NCI-H2107 treated with DMSO at 0.1 percent for 48 hours (cell line): ENCODE measurements around the gene SIGLEC15.
A peak's percentile ranks its signal among the peaks of the same experiment; 100 is the strongest.
"Not testable (repeated sequence)": the region's sequence is repeated elsewhere in the genome, so short reads cannot be mapped to it uniquely, and the experiment has no call there.

Experiments
- DNase-seq: peaks from one replicate; lab custom pipeline; 2025; ENCODE audit not compliant: unreplicated experiment; lab: John Stamatoyannopoulos, UW

The SIGLEC15 gene, protein sequence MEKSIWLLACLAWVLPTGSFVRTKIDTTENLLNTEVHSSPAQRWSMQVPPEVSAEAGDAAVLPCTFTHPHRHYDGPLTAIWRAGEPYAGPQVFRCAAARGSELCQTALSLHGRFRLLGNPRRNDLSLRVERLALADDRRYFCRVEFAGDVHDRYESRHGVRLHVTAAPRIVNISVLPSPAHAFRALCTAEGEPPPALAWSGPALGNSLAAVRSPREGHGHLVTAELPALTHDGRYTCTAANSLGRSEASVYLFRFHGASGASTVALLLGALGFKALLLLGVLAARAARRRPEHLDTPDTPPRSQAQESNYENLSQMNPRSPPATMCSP

DNA sequence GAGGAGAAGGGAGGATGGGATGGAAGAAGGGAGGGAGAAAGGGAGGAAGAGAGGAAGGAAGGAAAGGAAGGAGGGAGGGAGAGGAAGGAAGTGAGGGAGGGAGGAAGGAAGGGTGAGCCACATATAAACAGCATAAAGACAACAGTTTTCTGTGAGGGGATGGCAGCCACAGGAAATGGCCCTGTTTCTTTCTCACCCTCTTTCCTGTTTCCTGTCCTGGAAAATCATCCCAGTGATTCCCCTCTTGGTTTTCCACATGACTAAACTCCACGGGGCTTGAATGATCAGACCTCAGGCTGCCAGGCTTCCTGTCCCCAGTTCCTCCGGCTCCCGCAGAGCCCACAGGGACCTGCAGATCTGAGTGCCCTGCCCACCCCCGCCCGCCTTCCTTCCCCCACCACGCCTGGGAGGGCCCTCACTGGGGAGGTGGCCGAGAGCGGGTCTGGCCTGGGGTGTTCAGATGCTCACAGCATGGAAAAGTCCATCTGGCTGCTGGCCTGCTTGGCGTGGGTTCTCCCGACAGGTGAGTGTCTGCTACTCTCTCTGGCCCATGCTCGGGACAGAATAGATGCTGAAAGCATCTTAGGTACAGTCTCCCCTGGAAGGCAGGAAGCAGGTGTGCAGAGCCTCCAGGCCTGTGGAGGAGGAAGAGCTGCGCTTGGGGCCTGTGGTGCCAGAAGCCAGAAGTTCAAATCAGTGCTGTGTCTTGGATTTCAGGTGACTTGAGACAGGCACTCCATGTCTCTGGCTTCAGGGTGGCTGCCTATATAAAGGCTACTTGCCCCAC is at the start of gene SIGLEC15:
Gene SIGLEC15, plus strand, starts transcription at position 418 of the 787 bp plus-strand sequence. Its CDS starts 54 bp downstream, at position 472.
- DNase-seq, result peak; percentile 51

DNA sequence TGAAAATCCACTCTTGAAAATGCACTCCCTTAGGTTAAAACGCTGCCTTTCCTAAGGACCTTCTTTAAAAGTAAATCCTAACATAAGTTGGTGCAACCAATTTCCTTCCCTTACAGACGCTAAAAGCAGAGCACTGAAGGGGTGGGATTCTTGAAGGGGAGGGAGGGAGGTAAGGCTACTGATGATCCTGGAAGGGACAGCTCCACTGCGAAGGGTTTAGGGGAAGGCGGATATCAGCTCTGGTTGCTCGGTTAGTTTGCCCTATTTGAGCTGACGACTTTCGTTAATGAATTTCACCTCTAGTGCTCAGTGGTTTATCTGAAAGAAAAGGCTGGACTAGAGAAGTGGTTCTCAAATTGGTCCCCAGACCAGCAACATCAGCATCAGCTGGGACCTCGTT is 49.7 kb upstream of the SIGLEC15 start:
- no peak for DNase-seq

DNA sequence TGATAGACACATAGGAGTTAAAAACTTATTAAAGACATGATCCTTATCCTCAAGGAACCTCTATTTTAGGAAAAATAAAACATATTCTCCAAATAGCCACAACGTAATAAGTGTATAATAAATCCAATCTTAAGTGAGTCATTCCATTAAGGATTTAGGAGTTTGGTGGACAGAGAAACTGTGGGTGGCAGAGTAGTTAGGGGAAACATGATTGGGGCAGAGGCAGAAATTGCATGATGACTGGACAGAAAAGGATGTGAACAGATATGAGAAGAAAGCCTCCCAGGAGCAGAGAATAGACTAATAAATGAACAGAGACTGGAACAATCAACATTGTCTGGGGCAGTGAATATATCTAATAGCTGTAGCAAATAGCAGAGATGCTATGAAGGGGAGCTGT is 48.1 kb upstream of the SIGLEC15 start:
- DNase-seq, result no peak

DNA sequence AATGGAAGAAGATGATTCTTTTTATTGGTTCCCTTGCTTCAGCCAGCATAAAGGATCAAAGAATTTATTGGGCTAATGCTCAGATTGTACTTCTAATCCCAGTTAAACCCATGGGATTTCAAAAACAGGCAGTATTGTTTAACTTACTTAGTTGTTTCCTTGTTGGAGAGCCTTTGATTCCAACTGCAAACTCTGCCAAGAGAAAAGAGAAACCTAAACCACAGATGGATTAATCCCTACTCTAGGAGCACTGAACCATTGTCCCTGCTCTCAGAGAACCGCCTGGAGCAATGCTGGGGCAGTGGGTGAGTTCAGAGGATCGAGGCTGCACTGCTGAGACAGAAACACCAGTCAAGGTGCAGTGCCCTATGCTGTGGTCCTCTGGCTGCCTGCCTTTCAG is 44.9 kb upstream of the SIGLEC15 start:
- DNase-seq, result peak; percentile 51

DNA sequence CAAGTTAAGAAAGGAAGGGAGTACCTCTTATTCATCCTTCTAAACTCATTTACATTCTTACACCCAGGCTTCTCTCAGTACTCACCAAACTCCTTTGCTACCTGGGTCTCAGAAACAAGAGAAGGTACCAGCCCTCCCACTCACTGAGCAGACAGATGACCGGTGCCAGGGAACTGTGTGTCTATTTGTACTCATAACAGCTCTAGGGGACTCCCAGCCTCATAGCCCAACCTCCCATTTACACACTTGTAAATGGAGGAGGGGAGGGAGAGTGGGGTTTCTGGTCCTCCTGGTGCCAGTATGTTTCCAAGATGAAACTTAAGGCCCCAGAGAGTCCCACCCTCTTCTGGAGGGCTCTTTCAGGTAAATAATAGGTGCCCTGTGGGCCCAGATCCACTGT is 42.8 kb upstream of the SIGLEC15 start:
- DNase-seq, result no peak

DNA sequence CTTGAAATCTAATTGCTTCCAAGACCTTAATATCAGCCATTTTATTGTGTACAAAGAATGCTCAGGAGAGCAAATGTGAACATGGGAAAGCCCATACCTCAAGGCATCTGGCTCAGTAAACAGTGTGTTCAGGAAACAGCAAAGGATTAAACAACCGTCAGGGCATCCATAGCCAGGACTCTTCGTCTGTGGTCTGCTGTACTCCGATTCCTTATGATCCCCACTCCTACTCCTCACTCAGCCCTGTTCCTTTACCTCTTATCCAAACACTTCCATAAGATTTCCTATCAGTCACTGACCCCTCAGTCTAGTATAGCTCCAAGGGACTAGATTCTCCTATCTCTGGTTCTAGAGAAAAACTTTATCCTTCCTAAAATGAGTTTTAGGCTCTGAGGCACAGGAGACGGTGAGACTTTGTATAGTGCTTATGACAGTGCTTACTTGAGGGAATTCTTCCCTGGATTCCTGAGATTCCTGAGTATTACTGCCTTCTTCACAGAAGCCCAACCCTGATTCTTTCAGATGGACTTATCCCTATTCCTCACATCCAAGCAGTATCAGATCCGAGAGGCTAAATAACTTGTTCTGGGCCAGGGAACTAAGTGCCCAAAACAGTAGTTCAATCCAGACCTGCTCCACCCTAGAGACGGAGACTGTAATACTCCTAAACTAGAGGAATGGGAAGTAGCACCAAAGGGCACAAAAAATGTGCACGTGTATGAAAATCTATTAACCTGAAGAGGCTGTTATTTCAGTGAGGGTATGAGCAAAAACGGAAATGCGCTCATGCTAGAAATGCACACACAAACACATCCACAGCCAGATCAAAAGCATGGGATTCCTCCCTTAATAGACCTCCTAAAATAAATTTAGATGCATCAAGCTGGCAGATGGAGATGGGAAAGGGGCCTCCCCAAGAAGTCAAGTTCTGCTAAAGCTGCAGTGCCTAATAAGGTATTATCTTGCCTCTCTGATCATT is 42.1 kb upstream of the SIGLEC15 start:
- DNase-seq, result no peak

DNA sequence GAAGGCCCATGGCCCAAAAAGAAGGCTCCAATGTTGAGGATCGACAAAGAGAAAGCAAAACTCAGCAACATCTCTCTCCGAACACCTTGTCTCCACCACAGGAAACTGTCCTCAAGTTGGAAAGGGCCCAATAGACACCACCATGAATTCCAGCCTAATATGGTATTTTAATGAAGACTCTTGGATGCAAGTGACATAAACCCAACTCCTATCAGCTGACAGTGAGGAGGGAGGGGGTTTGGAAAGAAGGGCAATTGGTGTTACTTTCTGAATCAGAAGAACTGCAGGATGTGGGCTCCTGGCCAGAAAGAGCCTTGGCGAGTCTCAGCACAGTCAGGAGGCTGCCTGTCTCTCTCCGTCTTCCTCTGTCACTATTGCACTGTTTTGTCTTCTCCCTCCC is 40.3 kb upstream of the SIGLEC15 start:
- DNase-seq, result no peak

DNA sequence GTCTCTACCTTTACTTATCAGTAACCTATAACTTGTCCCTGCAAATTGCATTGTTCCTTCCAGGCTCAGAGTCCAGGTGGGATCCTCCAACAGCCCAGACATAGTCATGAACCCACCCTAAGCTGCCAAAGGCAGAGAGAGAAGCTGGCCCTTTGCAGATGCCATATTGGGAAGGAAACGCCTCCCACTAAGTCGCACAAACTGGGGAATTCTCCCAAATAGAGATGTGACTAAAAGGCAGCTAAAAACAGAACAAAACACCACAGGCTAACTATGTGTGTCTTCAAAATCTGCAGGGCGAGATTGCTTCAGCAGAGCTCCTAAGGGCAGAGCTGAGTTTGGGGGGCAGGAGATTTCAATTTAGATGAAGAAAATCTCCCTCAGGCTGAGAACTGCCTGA is 38.5 kb upstream of the SIGLEC15 start:
- DNase-seq, result no peak

DNA sequence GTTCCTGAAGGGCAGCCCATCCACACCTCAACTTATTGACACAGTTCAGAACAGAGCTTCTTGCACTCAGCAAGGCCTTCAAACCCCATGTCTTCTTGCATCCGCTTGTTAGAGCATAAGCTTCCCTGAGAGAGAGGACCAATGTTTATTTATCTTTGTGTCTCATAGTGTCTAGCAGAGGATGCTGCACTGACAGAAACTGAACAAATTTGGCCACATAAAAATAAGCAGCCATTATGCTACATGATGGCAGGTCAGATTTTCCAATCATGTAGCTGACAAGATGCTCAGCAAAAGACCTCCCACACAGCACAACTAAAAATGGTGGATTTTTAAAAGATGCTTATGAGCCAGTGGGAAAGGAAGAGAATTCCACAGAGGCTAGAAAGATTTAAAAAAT is 38.1 kb upstream of the SIGLEC15 start:
- DNase-seq, result no peak

DNA sequence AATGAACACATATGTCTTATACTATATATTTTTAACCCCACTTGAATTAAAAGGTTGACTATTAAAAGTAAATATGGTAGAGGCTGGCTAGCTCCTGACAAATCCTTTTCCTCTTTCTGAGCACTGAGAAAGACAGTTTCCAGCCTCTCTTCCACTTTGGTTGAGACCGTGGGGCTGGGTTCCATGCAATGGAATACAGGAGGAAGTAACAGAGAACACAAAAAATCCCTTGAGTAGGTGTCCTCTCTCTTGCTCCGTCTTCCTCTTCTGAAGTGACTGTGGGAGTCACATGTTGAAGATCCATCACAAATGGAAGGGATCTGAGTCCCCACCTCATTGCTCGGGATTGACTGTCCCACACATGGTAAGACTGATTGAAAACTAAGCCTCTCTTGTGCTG is 36.6 kb upstream of the SIGLEC15 start:
- no peak for DNase-seq

DNA sequence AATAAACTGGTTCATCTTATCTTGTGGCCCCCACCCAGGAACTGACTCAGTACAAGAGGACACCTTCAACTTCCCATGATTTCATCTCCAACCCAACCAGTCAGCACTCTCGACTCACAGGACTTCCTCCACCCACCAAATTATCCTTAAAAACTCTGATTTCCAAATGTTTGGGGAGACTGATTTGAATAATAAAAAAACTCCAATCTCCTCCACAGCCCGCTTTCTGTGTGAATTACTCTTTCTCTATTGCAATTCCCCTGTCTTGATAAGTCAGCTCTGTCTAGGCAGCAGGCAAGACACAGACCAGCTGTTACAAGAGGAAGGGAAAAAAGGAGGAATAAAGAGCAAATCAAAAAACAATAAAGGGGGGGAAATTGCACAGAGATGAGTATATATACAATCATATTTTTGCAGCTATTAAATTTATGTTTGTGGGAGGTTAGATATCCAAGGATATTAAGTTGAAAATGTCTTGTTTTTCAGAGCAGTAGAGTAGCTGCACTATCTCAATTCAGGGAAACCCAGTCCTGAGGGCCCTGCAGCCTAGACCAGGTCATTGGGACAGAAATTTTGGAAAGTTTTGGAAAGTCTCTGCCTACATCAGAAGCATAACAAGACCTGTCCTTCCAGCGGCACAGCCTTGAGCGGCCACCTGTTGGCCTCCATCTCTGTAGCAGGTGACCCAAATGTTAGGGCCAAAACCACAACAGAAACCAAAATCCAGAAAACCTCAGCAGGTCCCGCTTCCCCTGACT is 32.8 kb upstream of the SIGLEC15 start:
- DNase-seq, result no peak

DNA sequence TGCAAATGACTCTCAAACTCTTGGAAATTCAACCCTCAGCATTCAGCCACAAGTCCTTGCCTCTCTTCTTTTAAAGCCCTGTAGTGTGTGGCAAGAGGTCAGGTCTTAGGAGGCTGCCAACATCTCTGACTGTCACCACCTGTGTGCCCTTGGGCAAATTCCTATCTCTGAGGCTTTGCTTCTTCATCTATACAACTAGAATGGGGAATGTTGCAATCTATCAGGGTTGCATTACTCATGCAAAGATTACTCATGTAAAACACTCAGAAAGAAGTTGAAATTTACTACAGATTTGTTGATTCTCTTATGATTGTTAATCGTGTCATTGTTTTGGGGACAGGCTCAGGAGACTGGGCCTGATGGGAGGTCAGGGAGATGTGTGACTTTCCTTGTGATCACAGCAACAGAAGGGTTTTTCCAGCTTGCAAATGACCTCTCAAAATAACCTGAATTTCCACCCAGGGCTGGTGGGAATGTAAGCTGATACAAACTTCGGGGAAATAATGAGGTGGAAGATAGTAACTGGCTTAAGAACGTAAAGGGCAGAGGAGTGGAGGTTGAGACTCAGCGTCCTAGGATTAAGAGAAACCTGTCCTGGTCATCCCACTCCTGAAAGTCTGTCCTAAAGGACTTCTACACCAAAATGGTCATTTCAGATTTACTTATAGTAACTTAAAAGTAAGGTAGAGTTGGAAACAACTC is 32.1 kb upstream of the SIGLEC15 start:
- no peak for DNase-seq

DNA sequence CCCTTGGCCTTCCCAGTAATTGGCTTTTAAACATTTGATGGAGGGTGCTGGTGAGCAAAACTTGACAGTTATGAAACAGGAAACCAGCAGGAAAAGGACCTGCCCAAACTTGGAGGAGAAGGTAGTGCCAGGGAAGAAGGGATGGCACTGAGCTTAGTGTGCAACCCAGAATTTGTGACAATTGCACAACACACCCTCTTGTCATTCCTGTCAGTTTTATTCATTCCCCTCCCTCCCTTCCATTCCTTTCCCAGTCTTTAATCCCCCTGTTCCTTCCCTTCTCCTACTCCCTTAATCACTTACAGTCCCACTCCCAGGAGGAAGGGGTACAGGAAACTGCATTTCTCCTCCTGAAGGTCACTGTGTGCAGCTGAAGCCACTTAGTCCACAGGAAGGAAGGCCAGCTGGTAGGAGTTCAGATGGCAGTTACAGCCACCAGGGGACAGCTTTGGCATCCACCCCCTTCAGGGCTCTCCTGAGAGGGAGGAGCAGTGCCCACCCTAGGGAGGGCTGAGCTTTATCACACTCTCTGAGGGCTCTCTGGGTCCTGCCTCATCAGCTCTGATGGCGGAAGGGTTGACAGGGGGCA is 24.0 kb upstream of the SIGLEC15 start:
- no peak for DNase-seq

DNA sequence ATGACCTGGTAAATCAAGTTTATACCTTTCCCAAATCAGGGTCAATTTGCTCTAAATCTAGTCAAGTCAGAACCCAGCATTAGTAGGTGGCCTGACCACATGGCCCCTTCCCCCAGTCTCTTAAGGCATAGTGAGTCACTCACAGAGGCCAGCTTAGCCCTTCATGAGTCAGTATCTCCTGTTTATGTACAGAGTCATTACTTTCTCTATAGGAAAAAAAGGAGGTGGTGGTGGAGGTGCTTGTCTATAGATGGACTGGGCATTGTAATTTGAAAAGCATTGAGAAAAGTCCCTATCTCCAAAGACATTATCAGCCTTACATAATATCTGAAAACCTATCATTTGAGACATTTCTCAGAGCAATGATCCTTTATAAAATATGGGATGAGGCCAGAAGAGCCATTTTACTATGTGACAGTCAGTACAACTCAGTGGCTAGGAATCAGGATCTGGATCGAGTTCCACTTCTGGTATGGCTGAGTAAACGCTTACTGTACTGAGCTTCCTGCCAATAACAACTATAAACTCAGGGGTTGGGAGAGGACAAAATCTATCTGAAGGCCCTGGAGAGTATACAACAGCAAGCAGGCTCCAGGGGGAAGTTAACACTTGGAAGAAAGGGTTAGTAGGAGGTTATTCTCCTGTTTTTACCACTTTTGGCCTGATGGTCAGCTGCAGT is 22.5 kb upstream of the SIGLEC15 start:
- DNase-seq, result no peak

DNA sequence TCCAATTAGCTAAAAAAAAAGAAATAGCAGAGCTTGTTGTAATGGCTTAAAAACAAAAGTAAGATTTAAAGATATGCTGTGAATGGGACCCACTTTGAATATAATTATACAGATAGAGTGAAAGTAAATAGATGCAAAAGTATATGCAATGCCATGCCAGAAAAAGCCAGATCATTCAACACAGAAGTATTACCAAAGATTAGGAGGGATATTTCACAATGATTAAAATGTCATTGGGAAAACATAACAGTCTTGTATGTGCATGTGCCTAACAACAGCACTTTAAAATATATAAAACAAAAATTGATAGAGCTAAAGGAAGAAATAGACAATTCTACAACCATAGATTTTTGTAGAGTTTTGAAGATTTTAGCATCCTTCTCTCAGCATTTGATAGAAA is 19.9 kb upstream of the SIGLEC15 start:
- no peak for DNase-seq

DNA sequence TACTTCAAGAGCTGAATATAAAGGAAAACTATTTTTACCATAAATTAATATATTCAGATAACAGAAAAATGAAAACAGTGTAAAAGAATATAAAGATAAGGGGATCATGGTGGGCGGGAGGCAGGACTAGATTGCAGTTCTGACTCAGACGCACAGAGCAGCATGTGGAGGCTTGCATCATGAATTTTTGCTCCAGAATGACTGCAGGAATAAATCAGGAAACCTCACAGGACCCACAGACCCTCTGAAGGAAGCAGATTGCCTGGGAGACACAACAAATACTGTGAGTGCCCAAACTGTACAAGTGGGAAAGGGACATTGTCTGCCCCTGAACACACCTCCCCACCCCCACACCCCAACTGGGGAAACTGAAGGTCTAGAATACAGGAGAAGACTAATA is 19.2 kb upstream of the SIGLEC15 start:
- no peak for DNase-seq

DNA sequence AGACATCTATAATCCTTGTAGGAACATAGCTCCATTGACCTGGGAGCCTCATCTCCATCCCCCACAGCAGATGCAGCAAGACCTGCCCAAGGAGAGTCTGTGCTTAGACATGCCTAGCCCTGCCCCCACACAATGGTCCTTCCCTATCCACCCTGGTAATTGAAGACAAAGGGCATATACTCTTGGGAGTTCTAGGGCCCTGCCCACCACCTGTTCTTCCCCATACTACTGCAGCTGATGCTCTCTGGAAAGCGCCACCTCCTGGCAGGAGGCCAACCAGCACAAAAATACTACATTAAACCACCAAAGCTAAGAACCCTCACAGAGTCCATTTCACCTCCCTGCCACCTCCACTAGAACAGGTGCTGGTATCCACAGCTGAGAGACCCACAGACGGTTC is 18.3 kb upstream of the SIGLEC15 start:
- DNase-seq, result peak; percentile 96

DNA sequence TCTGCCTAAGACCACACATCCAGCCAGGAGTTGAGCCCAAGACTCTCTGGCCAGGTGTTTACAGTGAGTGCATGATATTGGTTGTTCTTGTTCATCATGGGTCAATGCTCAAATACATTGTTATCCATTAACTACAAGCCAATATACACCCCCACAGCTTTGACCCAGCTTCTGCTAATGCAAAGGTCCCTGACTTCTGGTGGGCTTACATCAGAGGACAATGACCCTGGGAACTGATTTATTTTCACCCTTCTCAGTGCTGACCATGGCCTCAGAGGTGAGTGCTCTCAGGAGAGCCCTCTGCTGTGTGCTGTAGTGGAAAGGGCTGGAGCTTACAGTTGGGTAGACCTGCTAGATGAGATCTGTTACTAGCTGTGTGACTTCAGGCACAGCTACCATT is 10.7 kb upstream of the SIGLEC15 start:
- not testable (repeated sequence) for DNase-seq

DNA sequence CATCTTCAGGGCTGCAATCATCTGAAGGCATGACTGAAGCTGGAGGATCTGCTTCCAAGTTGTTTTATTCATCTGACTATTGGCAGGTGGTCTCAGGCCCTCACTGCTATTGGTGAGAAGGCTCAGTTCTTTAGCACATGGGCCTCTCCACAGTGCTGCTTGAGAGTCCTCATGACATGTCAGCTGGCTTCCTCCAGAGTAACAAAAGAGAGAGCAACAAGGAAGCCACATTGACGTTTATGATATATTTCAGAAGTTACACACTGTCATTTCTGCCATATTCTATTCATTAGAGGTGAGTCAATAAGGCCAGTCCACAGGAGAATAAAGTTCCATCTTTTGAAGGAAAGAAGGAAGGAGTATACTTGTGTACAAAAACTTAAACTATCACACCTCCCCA is 7.9 kb upstream of the SIGLEC15 start:
- no peak for DNase-seq
